ENCODE data around the gene GOSR2.

DNA sequence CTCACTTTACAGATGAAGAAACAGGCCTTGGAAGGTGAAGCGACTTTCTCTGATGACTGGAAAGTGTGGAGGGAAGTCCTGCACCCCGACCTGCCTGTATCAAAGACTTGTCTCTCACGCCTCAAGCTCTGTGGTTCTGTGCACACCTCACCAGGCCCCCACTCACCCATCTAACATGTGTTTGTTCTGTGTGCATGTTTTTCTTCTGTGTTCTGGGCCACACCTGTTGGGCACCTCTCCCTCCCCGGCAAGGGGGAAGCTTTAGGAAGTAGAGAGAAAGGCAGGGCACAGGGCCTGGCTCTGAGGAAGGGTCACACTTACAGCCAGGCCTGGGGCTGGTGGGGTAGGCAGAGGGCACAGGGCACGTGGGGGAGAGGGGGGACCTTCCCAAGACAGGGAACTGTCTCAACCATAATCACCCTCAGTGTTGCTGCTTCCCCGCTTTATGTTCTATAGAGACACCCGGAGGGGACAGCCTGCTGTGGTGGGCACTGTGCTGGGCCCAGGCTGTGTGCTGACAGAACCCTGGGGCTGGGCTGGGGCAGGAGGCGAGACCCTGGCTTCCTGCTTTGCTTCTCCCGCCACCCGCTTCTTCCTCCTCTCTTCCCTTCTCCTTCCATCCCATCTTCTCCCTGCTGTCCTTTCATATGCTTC is 48.8 kb downstream of the GOSR2 start:
- TF ChIP-seq, protein P1, sequence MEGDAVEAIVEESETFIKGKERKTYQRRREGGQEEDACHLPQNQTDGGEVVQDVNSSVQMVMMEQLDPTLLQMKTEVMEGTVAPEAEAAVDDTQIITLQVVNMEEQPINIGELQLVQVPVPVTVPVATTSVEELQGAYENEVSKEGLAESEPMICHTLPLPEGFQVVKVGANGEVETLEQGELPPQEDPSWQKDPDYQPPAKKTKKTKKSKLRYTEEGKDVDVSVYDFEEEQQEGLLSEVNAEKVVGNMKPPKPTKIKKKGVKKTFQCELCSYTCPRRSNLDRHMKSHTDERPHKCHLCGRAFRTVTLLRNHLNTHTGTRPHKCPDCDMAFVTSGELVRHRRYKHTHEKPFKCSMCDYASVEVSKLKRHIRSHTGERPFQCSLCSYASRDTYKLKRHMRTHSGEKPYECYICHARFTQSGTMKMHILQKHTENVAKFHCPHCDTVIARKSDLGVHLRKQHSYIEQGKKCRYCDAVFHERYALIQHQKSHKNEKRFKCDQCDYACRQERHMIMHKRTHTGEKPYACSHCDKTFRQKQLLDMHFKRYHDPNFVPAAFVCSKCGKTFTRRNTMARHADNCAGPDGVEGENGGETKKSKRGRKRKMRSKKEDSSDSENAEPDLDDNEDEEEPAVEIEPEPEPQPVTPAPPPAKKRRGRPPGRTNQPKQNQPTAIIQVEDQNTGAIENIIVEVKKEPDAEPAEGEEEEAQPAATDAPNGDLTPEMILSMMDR (IDR thresholded peaks at IDR 0.05): no peak
- no peak for TF ChIP-seq ZFX (IDR thresholded peaks at IDR 0.05; ENCODE audit: borderline replicate concordance)

Data from 22Rv1 (cell line).